ENCODE measurements around the gene CACHD1. TPM values are rescaled to one million over a fixed set of nuclear protein-coding genes. Genes with fewer than 3 reads are reported as not detected.

The CACHD1 gene
- total RNA-seq, 1 donor from 2014 or later = 44.6 TPM

DNA sequence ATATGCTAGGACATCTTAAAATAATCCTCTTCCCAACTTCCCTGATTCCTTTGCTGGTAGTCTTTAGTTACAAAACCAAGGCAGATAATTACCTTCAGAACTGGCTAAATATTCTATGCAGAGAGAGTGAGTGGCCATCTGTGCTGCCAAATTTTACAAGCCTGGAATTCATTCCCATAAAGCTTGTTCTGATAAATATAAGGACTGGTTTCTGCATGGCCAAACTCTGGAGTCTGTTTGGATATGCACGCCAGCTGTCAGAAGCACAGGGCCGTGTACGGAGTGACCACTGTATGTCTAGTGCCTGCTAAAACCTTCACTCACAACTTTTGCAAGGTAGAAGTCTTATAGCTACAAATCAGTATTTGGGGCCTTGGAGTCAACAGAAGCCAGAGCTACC, 208.4 kb downstream of the CACHD1 start:
- Mint-ChIP-seq H3K4me3 (no peak overlapping the region), H3K9me3 (no peaks in the 10 kb centered on the region), H3K4me1 (ENCODE audit: unreplicated experiment) (peaks cover 5% of the 10 kb centered on the region), H3K36me3 (peaks cover 35% of the 10 kb centered on the region), H3K27ac (no peak overlapping the region), H3K27me3 (no peaks in the 10 kb centered on the region)
- no peak for DNase-seq (ENCODE audit: extremely low spot score, unreplicated experiment)
- TF ChIP-seq, protein P1, sequence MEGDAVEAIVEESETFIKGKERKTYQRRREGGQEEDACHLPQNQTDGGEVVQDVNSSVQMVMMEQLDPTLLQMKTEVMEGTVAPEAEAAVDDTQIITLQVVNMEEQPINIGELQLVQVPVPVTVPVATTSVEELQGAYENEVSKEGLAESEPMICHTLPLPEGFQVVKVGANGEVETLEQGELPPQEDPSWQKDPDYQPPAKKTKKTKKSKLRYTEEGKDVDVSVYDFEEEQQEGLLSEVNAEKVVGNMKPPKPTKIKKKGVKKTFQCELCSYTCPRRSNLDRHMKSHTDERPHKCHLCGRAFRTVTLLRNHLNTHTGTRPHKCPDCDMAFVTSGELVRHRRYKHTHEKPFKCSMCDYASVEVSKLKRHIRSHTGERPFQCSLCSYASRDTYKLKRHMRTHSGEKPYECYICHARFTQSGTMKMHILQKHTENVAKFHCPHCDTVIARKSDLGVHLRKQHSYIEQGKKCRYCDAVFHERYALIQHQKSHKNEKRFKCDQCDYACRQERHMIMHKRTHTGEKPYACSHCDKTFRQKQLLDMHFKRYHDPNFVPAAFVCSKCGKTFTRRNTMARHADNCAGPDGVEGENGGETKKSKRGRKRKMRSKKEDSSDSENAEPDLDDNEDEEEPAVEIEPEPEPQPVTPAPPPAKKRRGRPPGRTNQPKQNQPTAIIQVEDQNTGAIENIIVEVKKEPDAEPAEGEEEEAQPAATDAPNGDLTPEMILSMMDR (conservative IDR thresholded peaks at IDR 0.05) = no peak

DNA sequence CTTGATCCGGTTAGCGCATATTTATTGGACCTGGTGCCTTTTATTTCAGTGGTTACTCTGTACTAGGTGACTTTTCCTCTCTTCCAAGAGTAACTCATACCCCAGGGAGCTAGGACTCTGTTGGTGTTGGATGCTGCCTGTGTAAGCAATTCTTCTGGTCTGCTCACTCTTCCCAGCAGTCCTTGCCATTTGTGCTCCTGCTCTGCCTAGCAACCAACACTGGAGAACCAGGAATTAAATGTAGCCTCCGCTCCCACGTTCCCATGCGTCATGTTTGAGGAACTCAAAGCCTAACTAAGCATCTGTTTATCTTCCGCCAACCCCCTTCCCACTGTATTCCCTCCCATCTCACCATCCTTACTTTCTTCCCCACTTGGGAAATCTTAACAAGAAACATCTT, 209.2 kb downstream of the CACHD1 start:
- H3K4me3 Mint-ChIP-seq = no peak overlapping the region
- H3K9me3 Mint-ChIP-seq = no peaks in the 10 kb centered on the region
- TF ChIP-seq, protein P1 (conservative IDR thresholded peaks at IDR 0.05) = no peak
- no peak for DNase-seq (ENCODE audit: extremely low spot score, unreplicated experiment)
- no peaks in the 10 kb centered on the region for H3K27me3 Mint-ChIP-seq
- peaks cover 5% of the 10 kb centered on the region for H3K4me1 Mint-ChIP-seq (ENCODE audit: unreplicated experiment)
- H3K36me3 Mint-ChIP-seq = peaks cover 34% of the 10 kb centered on the region
- no peak overlapping the region for H3K27ac Mint-ChIP-seq

DNA sequence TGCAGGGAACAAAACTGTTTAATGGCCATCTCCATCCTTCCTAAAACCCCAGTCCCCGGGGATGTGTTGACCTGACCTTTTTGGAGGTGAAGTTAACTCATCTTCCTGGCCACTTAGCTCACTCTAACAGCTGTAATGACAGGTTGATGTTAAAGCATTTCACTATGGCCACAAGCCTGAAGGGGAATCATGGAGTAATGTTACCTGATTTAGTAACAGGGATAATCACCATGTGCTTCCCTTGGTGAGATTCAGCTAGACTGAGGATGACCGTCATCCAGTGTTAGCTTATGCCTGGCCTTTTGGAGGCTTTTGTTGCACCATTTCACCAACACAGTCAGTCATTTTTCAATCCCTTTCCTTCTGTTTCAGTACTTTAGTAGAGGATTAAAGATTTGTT, 210.7 kb downstream of the CACHD1 start:
- no peak overlapping the region for H3K27ac Mint-ChIP-seq
- DNase-seq (ENCODE audit: extremely low spot score, unreplicated experiment) = no peak
- no peaks in the 10 kb centered on the region for H3K9me3 Mint-ChIP-seq
- H3K4me1 Mint-ChIP-seq (ENCODE audit: unreplicated experiment) = peaks cover 5% of the 10 kb centered on the region
- H3K4me3 Mint-ChIP-seq = no peak overlapping the region
- H3K27me3 Mint-ChIP-seq = no peaks in the 10 kb centered on the region
- TF ChIP-seq, protein P1 (conservative IDR thresholded peaks at IDR 0.05) = no peak
- peaks cover 32% of the 10 kb centered on the region for H3K36me3 Mint-ChIP-seq

DNA sequence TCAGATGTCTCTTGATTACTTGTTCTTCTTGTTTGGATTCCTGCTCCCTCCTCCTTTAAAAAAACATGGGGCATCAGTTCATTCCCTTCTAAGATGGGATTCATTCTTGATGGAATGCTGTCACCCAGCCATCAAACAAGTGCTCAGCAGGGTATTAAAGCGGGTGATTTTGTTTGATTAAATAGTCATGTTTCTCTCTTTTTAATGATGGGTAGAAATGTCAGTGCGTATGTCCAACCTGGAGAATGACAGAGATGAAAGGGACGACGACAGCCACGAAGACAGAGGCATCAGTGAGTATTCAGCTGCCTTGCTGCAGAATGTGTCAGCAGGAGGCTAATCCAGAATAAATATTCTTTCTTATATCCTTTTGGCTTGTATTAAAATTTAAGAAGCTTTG, 211.1 kb downstream of the CACHD1 start:
- DNase-seq (ENCODE audit: extremely low spot score, unreplicated experiment) = no peak
- Mint-ChIP-seq H3K27ac (no peak overlapping the region), H3K9me3 (no peaks in the 10 kb centered on the region), H3K36me3 (peaks cover 28% of the 10 kb centered on the region), H3K27me3 (no peaks in the 10 kb centered on the region), H3K4me3 (no peak overlapping the region), H3K4me1 (ENCODE audit: unreplicated experiment) (peaks cover 5% of the 10 kb centered on the region)
- TF ChIP-seq, protein P1 (conservative IDR thresholded peaks at IDR 0.05) = no peak

DNA sequence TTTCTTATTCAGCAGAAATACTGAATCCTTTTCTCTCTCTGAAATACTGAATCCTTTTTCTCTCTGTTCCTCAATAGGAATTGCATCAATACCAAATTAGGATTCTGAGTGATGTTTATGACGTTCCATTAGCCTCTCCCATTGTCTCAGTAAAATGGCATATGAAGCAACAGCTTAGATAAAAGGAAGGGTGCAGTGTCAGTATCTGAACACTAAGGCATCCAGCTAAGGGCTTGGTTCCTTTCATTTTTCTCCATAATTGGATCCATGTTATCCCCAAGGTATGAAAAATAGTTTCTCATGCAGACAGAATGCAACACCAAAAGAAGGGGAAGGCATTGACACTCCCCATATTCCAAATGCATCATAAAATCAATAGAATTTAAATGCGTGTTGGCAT, 213.5 kb downstream of the CACHD1 start:
- no peak overlapping the region for H3K27ac Mint-ChIP-seq
- H3K4me3 Mint-ChIP-seq = no peak overlapping the region
- H3K9me3 Mint-ChIP-seq = no peaks in the 10 kb centered on the region
- DNase-seq (ENCODE audit: extremely low spot score, unreplicated experiment) = no peak
- H3K4me1 Mint-ChIP-seq (ENCODE audit: unreplicated experiment) = peaks cover 15% of the 10 kb centered on the region
- H3K27me3 Mint-ChIP-seq = no peaks in the 10 kb centered on the region
- H3K36me3 Mint-ChIP-seq = peaks cover 28% of the 10 kb centered on the region
- TF ChIP-seq, protein P1 (conservative IDR thresholded peaks at IDR 0.05) = peak; percentile 43

DNA sequence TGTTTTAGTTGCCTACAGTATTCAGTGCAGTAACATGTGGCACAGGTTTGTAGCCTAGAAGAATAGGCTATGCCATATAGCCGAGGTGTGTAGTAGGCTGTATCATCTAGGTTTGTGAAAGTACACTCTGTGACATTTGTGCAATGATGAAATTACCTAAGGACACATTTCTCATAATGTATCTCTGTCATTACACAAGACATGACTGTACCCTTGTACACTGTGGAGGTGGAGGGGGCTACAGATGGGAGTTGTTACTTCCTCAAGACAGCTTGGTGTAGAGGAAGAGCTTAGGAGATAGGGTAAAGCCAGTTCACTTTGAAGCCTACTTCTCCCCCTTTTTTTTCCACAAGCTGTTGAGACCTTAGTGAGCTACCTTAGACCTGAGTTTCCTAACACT, 215.3 kb downstream of the CACHD1 start:
- Mint-ChIP-seq H3K4me3 (no peak overlapping the region), H3K27me3 (no peaks in the 10 kb centered on the region), H3K27ac (no peak overlapping the region), H3K36me3 (peaks cover 32% of the 10 kb centered on the region), H3K9me3 (no peaks in the 10 kb centered on the region), H3K4me1 (ENCODE audit: unreplicated experiment) (peaks cover 10% of the 10 kb centered on the region)
- no peak for DNase-seq (ENCODE audit: extremely low spot score, unreplicated experiment)
- TF ChIP-seq, protein P1 (conservative IDR thresholded peaks at IDR 0.05) = no peak
